HEK293 (cell line): ENCODE measurements around the gene CLECL1.

Experiments
- CTCF ChIA-PET: fragments of 350-600 bp; formaldehyde crosslinking; extraction: SDS; loops from one replicate; lab custom pipeline; 2021; ENCODE audit warnings: antibody characterized with exemption; lab: Yijun Ruan, JAX
- POLR2A ChIA-PET: fragments of 300-600 bp; formaldehyde crosslinking; extraction: SDS; loops from one replicate; lab custom pipeline; 2020; ENCODE audit warnings: antibody characterized with exemption, inconsistent platforms; lab: Yijun Ruan, JAX
- H3K27ac ChIP-seq: fragments of 200-500 bp; sonication (Bioruptor generic); 2 replicates; pipeline ENCODE4 v1.5.1; 2014; ENCODE audit warnings: low read depth, low read length, control low read depth, inconsistent platforms; ENCODE audit errors: extremely low read depth
- H3K36me3 ChIP-seq, 2 experiments: fragments of 200-500 bp in 1 of 2; sonication (Bioruptor generic) in 1 of 2; 1 replicate in 1 of 2; 2 replicates in 1 of 2; pipeline ENCODE4 v1.5.1; 2014 to 2017; ENCODE audit warnings: inconsistent platforms in 2 of 2, low read length in 2 of 2; ENCODE audit not compliant: control insufficient read depth in 2 of 2, insufficient read depth in 1 of 2
- H3K4me1 ChIP-seq: fragments of 200-500 bp; sonication (Bioruptor generic); 2 replicates; pipeline ENCODE4 v1.5.1; 2014; ENCODE audit warnings: mild to moderate bottlenecking, low read length, inconsistent platforms; ENCODE audit not compliant: control insufficient read depth, insufficient read depth
- H3K4me3 ChIP-seq: 2 replicates; pipeline ENCODE4 v1.5.1; 2011; ENCODE audit warnings: low read depth, mild to moderate bottlenecking, control low read depth, low read length, moderate library complexity
- H3K9me3 ChIP-seq: fragments of 200-500 bp; sonication (Bioruptor generic); 2 replicates; pipeline ENCODE4 v1.5.1; 2014; ENCODE audit warnings: low read depth, low read length, inconsistent platforms; ENCODE audit not compliant: control insufficient read depth, insufficient read depth
- ZBTB17 ChIP-seq: fragments of 450-650 bp; formaldehyde crosslinking; IDR thresholded peaks from 2 replicates; pipeline ENCODE4 v1.5.1; 2016; ENCODE audit warnings: missing biosample characterization, missing genetic modification characterization
- ZEB2 ChIP-seq: fragments of 450-650 bp; formaldehyde crosslinking; IDR thresholded peaks from 2 replicates; pipeline ENCODE4 v1.5.1; 2016; ENCODE audit warnings: missing biosample characterization, missing genetic modification characterization
- ZFP3 ChIP-seq: fragments of 450-650 bp; formaldehyde crosslinking; IDR thresholded peaks from 2 replicates; pipeline ENCODE4 v1.5.1; 2016; ENCODE audit warnings: low read depth, missing biosample characterization, missing genetic modification characterization
- ZNF112 ChIP-seq: fragments of 450-650 bp; formaldehyde crosslinking; IDR thresholded peaks from 2 replicates; pipeline ENCODE4 v1.5.0; 2017; ENCODE audit warnings: missing biosample characterization, missing genetic modification characterization
- ZNF114 ChIP-seq: fragments of 450-650 bp; formaldehyde crosslinking; IDR thresholded peaks from 2 replicates; pipeline ENCODE4 v1.5.0; 2017; ENCODE audit warnings: missing biosample characterization, missing genetic modification characterization
- ZNF138 ChIP-seq: fragments of 450-650 bp; formaldehyde crosslinking; IDR thresholded peaks from 2 replicates; pipeline ENCODE4 v1.5.1; 2016; ENCODE audit warnings: missing biosample characterization, missing genetic modification characterization, borderline replicate concordance
- ZNF221 ChIP-seq: fragments of 450-650 bp; formaldehyde crosslinking; IDR thresholded peaks from 2 replicates; pipeline ENCODE4 v1.5.1; 2017; ENCODE audit warnings: missing biosample characterization, missing genetic modification characterization, borderline replicate concordance
- ZNF223 ChIP-seq: fragments of 450-650 bp; formaldehyde crosslinking; IDR thresholded peaks from 2 replicates; pipeline ENCODE4 v1.5.1; 2016; ENCODE audit warnings: missing biosample characterization, missing genetic modification characterization
- ZNF350 ChIP-seq: fragments of 450-650 bp; formaldehyde crosslinking; IDR thresholded peaks from 2 replicates; pipeline ENCODE4 v1.5.0; 2017; ENCODE audit warnings: missing biosample characterization, mild to moderate bottlenecking, missing genetic modification characterization
- ZNF610 ChIP-seq: fragments of 450-650 bp; formaldehyde crosslinking; IDR thresholded peaks from 2 replicates; pipeline ENCODE4 v1.5.1; 2016; ENCODE audit warnings: missing biosample characterization, missing genetic modification characterization, borderline replicate concordance
- ZNF624 ChIP-seq: fragments of 450-650 bp; formaldehyde crosslinking; IDR thresholded peaks from 2 replicates; pipeline ENCODE4 v1.5.1; 2017; ENCODE audit warnings: missing biosample characterization, missing genetic modification characterization
- TF ChIP-seq, protein P1 (sequence below): fragments of 450-650 bp; formaldehyde crosslinking; conservative IDR thresholded peaks from 2 replicates; pipeline ENCODE4 v1.5.1; 2016; ENCODE audit warnings: low read depth, missing biosample characterization, missing genetic modification characterization
- TF ChIP-seq, protein P2 (sequence below): fragments of 450-650 bp; formaldehyde crosslinking; conservative IDR thresholded peaks from 2 replicates; pipeline ENCODE4 v1.5.1; 2016; ENCODE audit warnings: low read depth, missing biosample characterization, missing genetic modification characterization
- TF ChIP-seq, protein P3 (sequence below): IDR thresholded peaks from 2 replicates; pipeline ENCODE4 v1.6.1; 2011; ENCODE audit warnings: mild to moderate bottlenecking, low read depth, low read length, borderline replicate concordance
- TF ChIP-seq, protein P4 (sequence below): fragments of 450-650 bp; formaldehyde crosslinking; IDR thresholded peaks from 2 replicates; pipeline ENCODE4 v1.5.1; 2016; ENCODE audit warnings: missing biosample characterization, missing genetic modification characterization
- TF ChIP-seq, protein P5 (sequence below): fragments of 450-650 bp; formaldehyde crosslinking; IDR thresholded peaks from 2 replicates; pipeline ENCODE4 v1.5.0; 2017; ENCODE audit warnings: missing biosample characterization, missing genetic modification characterization, borderline replicate concordance
- TF ChIP-seq, protein P6 (sequence below): fragments of 450-650 bp; formaldehyde crosslinking; IDR thresholded peaks from 2 replicates; pipeline ENCODE4 v1.5.1; 2016; ENCODE audit warnings: missing biosample characterization, missing genetic modification characterization

CLECL1 gene

DNA sequence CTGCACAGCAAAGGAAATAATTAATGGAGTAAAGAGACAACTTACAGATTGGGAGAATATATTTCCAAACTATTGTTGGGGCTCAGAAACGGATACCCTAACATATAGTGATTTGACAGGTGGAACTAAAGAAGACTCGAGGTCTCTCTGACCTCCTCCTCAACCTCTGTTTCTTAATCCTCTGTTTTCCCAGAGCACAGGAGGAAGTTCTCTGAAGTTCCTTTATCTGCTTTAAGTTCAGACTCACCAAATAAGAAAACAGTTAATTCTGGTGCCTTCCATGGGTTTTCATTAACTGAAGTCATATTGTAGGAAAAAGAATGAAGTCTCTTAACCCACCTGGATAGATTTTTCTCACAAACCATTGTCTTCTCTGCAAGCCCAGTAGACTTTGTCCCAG, 34.2 kb downstream of the CLECL1 start:
- ChIA-PET CTCF (no interaction called here), POLR2A (no interaction called here)
- H3K4me1 ChIP-seq: no peaks in the 10 kb centered on the region
- TF ChIP-seq, protein P1, sequence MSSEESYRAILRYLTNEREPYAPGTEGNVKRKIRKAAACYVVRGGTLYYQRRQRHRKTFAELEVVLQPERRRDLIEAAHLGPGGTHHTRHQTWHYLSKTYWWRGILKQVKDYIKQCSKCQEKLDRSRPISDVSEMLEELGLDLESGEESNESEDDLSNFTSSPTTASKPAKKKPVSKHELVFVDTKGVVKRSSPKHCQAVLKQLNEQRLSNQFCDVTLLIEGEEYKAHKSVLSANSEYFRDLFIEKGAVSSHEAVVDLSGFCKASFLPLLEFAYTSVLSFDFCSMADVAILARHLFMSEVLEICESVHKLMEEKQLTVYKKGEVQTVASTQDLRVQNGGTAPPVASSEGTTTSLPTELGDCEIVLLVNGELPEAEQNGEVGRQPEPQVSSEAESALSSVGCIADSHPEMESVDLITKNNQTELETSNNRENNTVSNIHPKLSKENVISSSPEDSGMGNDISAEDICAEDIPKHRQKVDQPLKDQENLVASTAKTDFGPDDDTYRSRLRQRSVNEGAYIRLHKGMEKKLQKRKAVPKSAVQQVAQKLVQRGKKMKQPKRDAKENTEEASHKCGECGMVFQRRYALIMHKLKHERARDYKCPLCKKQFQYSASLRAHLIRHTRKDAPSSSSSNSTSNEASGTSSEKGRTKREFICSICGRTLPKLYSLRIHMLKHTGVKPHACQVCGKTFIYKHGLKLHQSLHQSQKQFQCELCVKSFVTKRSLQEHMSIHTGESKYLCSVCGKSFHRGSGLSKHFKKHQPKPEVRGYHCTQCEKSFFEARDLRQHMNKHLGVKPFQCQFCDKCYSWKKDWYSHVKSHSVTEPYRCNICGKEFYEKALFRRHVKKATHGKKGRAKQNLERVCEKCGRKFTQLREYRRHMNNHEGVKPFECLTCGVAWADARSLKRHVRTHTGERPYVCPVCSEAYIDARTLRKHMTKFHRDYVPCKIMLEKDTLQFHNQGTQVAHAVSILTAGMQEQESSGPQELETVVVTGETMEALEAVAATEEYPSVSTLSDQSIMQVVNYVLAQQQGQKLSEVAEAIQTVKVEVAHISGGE (tag by site-specific recombination): no peak
- TF ChIP-seq, protein P2, sequence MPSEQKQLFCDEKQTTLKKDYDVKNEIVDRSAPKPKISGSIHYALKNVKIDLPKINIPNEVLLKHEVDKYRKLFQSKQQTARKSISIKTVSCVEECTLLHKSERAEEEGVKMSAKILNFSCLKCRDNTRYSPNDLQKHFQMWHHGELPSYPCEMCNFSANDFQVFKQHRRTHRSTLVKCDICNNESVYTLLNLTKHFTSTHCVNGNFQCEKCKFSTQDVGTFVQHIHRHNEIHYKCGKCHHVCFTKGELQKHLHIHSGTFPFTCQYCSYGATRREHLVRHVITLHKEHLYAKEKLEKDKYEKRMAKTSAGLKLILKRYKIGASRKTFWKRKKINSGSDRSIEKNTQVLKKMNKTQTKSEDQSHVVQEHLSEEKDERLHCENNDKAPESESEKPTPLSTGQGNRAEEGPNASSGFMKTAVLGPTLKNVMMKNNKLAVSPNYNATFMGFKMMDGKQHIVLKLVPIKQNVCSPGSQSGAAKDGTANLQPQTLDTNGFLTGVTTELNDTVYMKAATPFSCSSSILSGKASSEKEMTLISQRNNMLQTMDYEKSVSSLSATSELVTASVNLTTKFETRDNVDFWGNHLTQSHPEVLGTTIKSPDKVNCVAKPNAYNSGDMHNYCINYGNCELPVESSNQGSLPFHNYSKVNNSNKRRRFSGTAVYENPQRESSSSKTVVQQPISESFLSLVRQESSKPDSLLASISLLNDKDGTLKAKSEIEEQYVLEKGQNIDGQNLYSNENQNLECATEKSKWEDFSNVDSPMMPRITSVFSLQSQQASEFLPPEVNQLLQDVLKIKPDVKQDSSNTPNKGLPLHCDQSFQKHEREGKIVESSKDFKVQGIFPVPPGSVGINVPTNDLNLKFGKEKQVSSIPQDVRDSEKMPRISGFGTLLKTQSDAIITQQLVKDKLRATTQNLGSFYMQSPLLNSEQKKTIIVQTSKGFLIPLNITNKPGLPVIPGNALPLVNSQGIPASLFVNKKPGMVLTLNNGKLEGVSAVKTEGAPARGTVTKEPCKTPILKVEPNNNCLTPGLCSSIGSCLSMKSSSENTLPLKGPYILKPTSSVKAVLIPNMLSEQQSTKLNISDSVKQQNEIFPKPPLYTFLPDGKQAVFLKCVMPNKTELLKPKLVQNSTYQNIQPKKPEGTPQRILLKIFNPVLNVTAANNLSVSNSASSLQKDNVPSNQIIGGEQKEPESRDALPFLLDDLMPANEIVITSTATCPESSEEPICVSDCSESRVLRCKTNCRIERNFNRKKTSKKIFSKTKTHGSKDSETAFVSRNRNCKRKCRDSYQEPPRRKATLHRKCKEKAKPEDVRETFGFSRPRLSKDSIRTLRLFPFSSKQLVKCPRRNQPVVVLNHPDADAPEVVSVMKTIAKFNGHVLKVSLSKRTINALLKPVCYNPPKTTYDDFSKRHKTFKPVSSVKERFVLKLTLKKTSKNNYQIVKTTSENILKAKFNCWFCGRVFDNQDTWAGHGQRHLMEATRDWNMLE: no peak
- TF ChIP-seq ZNF112 (no peak), ZNF138 (tag by site-specific recombination) (no peak)
- H3K36me3 ChIP-seq: peaks cover 3 to 13% of the 10 kb centered on the region in 2 experiments; a peak in 2 of 3 replicates
- no peak overlapping the region for H3K4me3 ChIP-seq
- H3K9me3 ChIP-seq: no peaks in the 10 kb centered on the region
- no peak overlapping the region for H3K27ac ChIP-seq

DNA sequence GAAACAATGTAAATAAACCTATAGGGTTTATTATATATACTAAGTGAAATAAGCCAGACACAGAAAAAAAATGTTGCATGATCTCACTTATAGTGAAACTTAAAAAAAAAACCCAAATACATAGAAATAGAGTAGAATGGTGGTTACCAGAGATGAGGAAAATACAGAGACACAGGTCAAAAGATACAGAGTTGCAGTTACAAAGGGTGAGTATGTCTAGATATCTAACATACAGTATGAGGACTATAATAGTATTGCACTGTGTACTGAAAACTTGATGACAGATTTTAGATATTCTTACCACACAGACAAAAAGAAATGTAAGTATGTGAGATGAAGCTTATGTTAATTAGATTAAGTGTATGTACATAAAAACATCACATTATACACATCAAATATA, 35.3 kb downstream of the CLECL1 start:
- ChIA-PET POLR2A (no interaction called here), CTCF (interaction anchor here (0.6 to 1.6 kb wide), 3 partner anchors 9 to 73 kb away, joined by 3 to 7 read pairs (median 3); no protein-coding TSS in a partner anchor)
- peaks cover 6 to 18% of the 10 kb centered on the region in 2 experiments; a peak in 2 of 3 replicates for H3K36me3 ChIP-seq
- H3K4me3 ChIP-seq: no peak overlapping the region
- no peaks in the 10 kb centered on the region for H3K4me1 ChIP-seq
- H3K27ac ChIP-seq: no peak overlapping the region
- H3K9me3 ChIP-seq: no peaks in the 10 kb centered on the region
- TF ChIP-seq, protein P3, sequence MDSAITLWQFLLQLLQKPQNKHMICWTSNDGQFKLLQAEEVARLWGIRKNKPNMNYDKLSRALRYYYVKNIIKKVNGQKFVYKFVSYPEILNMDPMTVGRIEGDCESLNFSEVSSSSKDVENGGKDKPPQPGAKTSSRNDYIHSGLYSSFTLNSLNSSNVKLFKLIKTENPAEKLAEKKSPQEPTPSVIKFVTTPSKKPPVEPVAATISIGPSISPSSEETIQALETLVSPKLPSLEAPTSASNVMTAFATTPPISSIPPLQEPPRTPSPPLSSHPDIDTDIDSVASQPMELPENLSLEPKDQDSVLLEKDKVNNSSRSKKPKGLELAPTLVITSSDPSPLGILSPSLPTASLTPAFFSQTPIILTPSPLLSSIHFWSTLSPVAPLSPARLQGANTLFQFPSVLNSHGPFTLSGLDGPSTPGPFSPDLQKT: no peak
- TF ChIP-seq, protein P4, sequence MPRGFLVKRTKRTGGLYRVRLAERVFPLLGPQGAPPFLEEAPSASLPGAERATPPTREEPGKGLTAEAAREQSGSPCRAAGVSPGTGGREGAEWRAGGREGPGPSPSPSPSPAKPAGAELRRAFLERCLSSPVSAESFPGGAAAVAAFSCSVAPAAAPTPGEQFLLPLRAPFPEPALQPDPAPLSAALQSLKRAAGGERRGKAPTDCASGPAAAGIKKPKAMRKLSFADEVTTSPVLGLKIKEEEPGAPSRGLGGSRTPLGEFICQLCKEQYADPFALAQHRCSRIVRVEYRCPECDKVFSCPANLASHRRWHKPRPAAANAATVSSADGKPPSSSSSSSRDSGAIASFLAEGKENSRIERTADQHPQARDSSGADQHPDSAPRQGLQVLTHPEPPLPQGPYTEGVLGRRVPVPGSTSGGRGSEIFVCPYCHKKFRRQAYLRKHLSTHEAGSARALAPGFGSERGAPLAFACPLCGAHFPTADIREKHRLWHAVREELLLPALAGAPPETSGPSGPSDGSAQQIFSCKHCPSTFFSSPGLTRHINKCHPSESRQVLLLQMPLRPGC (tag by site-specific recombination): no peak
- TF ChIP-seq ZBTB17 (no peak), ZNF350 (tag by site-specific recombination) (no peak), ZFP3 (no peak), ZNF223 (tag by site-specific recombination) (no peak), ZNF221 (no peak), ZNF624 (no peak), ZEB2 (tag by site-specific recombination) (no peak), ZNF114 (tag by site-specific recombination) (no peak), ZNF610 (tag by site-specific recombination) (no peak)
- TF ChIP-seq, protein P5, sequence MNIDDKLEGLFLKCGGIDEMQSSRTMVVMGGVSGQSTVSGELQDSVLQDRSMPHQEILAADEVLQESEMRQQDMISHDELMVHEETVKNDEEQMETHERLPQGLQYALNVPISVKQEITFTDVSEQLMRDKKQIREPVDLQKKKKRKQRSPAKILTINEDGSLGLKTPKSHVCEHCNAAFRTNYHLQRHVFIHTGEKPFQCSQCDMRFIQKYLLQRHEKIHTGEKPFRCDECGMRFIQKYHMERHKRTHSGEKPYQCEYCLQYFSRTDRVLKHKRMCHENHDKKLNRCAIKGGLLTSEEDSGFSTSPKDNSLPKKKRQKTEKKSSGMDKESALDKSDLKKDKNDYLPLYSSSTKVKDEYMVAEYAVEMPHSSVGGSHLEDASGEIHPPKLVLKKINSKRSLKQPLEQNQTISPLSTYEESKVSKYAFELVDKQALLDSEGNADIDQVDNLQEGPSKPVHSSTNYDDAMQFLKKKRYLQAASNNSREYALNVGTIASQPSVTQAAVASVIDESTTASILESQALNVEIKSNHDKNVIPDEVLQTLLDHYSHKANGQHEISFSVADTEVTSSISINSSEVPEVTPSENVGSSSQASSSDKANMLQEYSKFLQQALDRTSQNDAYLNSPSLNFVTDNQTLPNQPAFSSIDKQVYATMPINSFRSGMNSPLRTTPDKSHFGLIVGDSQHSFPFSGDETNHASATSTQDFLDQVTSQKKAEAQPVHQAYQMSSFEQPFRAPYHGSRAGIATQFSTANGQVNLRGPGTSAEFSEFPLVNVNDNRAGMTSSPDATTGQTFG (tag by site-specific recombination): no peak
- TF ChIP-seq, protein P6, sequence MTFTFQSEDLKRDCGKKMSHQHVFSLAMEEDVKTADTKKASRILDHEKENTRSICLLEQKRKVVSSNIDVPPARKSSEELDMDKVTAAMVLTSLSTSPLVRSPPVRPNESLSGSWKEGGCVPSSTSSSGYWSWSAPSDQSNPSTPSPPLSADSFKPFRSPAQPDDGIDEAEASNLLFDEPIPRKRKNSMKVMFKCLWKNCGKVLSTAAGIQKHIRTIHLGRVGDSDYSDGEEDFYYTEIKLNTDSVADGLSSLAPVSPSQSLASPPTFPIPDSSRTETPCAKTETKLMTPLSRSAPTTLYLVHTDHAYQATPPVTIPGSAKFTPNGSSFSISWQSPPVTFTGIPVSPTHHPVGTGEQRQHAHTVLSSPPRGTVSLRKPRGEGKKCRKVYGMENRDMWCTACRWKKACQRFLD (tag by site-specific recombination): no peak
